ENCODE results near the gene DYRK1B. TPM values are rescaled to one million over a fixed set of nuclear protein-coding genes. Genes with fewer than 3 reads are reported as not detected.
"Not testable (repeated sequence)": the region's sequence is repeated elsewhere in the genome, so short reads cannot be mapped to it uniquely, and the experiment has no call there.

The DYRK1B gene
- polyA plus RNA-seq (2012; ENCODE audit: low read depth, missing spikeins) = 7.1 TPM

DNA sequence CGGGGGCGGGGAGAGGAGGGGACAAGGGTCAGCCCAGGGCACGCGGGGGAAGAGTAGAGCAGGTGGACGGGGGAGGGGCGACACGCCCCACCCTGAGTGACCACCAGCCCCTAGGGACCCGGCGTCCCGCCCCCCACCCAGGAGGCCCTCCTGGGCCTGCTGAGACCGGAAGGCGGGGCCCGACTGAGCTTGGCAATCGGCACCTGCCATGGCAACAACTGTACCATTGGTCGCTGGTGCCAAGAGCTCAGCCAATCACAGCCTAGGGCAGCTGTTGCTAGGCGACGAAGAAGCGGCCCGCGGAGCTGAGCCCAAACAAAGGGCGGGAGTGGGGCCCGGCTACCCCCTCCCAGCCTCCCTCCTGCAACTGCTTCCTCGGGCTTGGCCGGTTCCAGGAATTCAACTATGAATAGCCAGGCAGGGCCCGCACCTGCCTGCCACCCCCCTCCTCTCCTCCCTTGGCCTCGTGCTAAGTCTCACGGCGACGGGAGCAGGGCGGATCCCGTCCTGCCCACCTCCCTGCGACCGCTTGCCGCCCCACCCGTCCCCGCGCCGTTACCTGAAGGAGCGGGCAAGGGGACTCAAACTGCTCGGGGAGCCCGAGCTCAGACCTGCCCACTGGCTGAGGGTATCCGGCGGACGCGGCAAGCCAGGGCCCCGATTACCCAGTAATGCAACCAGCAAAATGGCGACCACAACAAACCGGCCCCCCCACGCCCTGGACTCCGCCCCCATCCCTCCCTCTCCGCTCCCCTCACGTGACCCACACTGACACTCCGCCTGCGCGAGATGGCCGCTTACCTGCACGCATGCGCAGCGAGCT lies at the start of gene DYRK1B:
Gene DYRK1B (minus strand): TSS at position 699 of the 823 bp plus-strand sequence. CDS start 2,295 bp downstream, outside the sequence.
- DNase-seq (ENCODE audit: insufficient read length, low spot score) = peak; percentile 98

DNA sequence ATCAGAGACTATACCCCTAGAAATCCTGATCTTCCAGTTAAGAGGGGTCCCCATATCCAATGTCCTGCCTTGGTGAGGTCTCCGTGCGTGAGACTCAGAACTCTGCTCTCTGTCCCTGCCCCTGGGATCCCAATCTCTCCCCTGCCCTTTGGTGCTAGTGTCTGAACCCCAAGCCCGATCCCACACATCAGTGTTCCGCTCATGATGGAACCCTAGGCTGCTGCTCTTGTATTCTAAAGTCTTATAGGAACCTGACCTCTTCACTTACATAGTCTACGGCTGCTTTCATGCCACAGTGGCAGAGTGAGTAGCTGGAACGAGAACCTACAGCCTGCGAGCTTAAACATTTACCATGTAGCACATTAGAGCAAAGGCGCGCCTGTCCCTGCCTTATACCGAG lies 48.7 kb upstream of the DYRK1B start:
- FAIRE-seq; DNase-seq (ENCODE audit: insufficient read length, low spot score): not testable (repeated sequence)

More for the DNA sequence above, at the start of gene DYRK1B:
- peak; percentile 100 for FAIRE-seq
- no peak for TF ChIP-seq SPI1 (IDR thresholded peaks at IDR 0.05; ENCODE audit: low read depth, low read length)
- no peak for TF ChIP-seq TAF1 (IDR thresholded peaks at IDR 0.05; ENCODE audit: low read depth, low read length)
- TF ChIP-seq POLR2AphosphoS5 (IDR thresholded peaks at IDR 0.05; ENCODE audit: low read depth, low read length) = peak; percentile 70
- TF ChIP-seq POU2F2 (IDR thresholded peaks at IDR 0.05; ENCODE audit: low read depth, low read length) = no peak
- peak; percentile 5; the same call in 1 of the 2 replicates for TF ChIP-seq POLR2A (IDR thresholded peaks at IDR 0.05; ENCODE audit: low read depth, low read length)

GRCh38 chr19:39881495-39882110 lies 47.6 kb upstream of the DYRK1B start:
- DNase-seq (ENCODE audit: insufficient read length, low spot score) = not testable (repeated sequence)

GRCh38 chr19:39880241-39880640 lies 46.3 kb upstream of the DYRK1B start:
- not testable (repeated sequence) for DNase-seq (ENCODE audit: insufficient read length, low spot score); FAIRE-seq

More at GRCh38 chr19:39881495-39882110, 47.6 kb upstream of the DYRK1B start:
- peak; percentile 26 for FAIRE-seq

DNA sequence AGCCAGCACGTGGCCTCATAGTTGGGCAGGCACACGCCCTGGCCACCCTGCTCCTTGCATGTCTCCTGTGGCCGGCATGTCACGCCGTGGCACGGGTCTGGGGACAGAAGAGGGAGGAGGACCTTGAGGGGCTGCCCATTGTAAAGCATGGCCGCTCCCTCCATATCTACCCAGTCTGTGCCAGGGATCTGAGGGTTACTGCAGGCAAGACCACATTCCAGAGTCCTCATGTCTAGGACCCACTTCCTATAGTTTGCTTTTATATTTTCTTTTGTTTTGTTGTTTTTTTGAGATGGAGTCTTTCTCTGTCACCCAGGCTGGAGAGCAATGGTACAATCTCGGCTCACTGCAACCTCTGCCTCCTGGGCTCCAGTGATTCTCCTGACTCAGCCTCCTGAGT lies 45.8 kb upstream of the DYRK1B start:
- not testable (repeated sequence) for DNase-seq (ENCODE audit: insufficient read length, low spot score); FAIRE-seq

- FAIRE-seq; DNase-seq (ENCODE audit: insufficient read length, low spot score): not testable (repeated sequence)
Measured at GRCh38 chr19:39878866-39879265, 44.9 kb upstream of the DYRK1B start.

- no peak for DNase-seq (ENCODE audit: insufficient read length, low spot score)
- FAIRE-seq = no peak
- TF ChIP-seq PAX5 (IDR thresholded peaks at IDR 0.05; ENCODE audit: insufficient read depth, low read length, severe bottlenecking) (no peak), POU2F2 (IDR thresholded peaks at IDR 0.05; ENCODE audit: low read depth, low read length) (no peak), TAF1 (IDR thresholded peaks at IDR 0.05; ENCODE audit: low read depth, low read length) (no peak), POLR2AphosphoS5 (IDR thresholded peaks at IDR 0.05; ENCODE audit: low read depth, low read length) (no peak), SPI1 (IDR thresholded peaks at IDR 0.05; ENCODE audit: low read depth, low read length) (no peak), POLR2A (IDR thresholded peaks at IDR 0.05; ENCODE audit: low read depth, low read length) (no peak)
Measured at GRCh38 chr19:39878398-39878797, 44.4 kb upstream of the DYRK1B start.

GRCh38 chr19:39877982-39878381 lies 44.0 kb upstream of the DYRK1B start:
- DNase-seq (ENCODE audit: insufficient read length, low spot score); FAIRE-seq: not testable (repeated sequence)

DNA sequence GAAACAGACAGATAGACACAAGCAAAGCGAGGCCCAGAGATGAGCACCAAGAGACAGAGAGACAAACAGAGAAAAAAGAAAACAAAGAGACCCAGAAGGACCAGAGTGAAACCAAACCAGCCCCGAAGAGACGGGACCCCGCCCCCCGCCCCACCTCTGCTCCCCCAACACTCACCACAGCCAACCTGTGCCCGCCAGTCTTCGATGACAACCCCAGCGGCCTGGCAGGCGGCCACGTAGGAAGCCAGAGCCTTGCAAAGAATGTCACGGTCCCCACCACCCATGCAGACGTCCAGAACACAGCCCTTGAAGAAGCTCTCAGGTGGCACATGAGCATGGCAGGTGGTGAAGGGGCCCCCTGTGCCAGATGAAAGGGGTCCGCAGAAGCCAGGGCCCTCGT lies 43.5 kb upstream of the DYRK1B start:
- not testable (repeated sequence) for FAIRE-seq

DNA sequence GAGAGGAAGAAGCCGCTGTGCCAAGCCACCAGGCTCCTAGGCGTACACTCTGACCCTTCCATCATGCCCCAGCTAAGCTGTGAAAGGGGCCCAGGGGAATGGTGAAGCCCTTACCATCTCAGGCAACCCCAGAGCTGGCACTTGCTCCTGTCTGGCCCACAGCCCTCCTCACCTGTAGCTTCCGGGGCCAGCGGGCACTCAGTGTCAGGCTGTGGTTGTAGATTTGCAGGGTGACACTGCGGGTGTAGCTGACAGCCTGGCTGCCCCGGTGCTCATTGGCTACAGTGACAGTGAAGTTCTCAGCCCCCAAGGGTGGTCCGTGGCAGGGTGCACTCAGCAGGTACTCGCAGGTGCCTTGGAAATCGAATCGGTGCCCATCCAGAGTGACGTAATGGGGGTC lies 42.5 kb upstream of the DYRK1B start:
- FAIRE-seq; DNase-seq (ENCODE audit: insufficient read length, low spot score): not testable (repeated sequence)

More for the DNA sequence above, 43.5 kb upstream of the DYRK1B start:
- not testable (repeated sequence) for DNase-seq (ENCODE audit: insufficient read length, low spot score)

DNA sequence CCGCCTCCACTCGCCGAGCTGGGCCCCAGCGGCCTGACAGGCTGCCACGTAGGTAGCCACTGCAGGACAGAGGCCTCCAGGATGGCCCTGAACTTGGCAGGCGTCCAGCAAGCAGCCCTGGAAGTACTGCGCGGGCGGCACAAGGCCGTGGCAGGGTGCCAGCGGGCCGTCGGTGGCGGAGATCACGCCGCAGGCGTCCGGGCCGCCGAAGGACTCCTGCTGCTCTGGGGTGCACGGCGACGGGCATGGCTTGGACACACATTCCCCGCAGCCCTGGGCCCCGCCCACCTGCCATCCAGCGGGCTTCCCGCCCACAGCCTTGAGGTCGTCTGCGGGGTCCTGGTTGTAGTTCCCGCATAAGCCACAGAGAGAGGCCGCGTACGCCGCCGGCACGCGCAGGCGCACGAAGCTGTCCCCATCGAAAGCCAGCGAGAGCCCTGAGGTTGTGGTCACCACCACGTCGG lies 41.5 kb upstream of the DYRK1B start:
- not testable (repeated sequence) for DNase-seq (ENCODE audit: insufficient read length, low spot score); FAIRE-seq

- no peak for DNase-seq (ENCODE audit: insufficient read length, low spot score)
- TF ChIP-seq PAX5 (IDR thresholded peaks at IDR 0.05; ENCODE audit: insufficient read depth, low read length, severe bottlenecking) (no peak), SPI1 (IDR thresholded peaks at IDR 0.05; ENCODE audit: low read depth, low read length) (no peak), TAF1 (IDR thresholded peaks at IDR 0.05; ENCODE audit: low read depth, low read length) (no peak), POU2F2 (IDR thresholded peaks at IDR 0.05; ENCODE audit: low read depth, low read length) (no peak), POLR2A (IDR thresholded peaks at IDR 0.05; ENCODE audit: low read depth, low read length) (no peak), POLR2AphosphoS5 (IDR thresholded peaks at IDR 0.05; ENCODE audit: low read depth, low read length) (no peak)
- no peak for FAIRE-seq
Measured at GRCh38 chr19:39874404-39874803, 40.4 kb upstream of the DYRK1B start.
